Panc1 (cell line): ENCODE measurements around the gene NEMP1.
A peak's percentile ranks its signal among the peaks of the same experiment; 100 is the strongest.

Experiments
- CTCF ChIP-seq: fragments of 450-650 bp; IDR thresholded peaks from 2 replicates; pipeline ENCODE4 v1.5.1; 2017; ENCODE audit warnings: mild to moderate bottlenecking
- POLR2AphosphoS5 ChIP-seq: IDR thresholded peaks from 2 replicates; pipeline ENCODE4 v1.6.1; 2012; ENCODE audit warnings: mild to moderate bottlenecking, low read depth, low read length, moderate library complexity
- REST ChIP-seq, 2 experiments: IDR thresholded peaks; 2 replicates each; pipeline ENCODE4 v1.6.1; 2011 to 2012; ENCODE audit warnings: low read depth in 2 of 2, control low read depth in 1 of 2, low read length in 1 of 2, mild to moderate bottlenecking in 1 of 2, moderate library complexity in 1 of 2; ENCODE audit not compliant: insufficient read depth in 1 of 2
- SIN3A ChIP-seq: IDR thresholded peaks from 2 replicates; pipeline ENCODE4 v1.6.1; 2012; ENCODE audit warnings: low read depth, mild to moderate bottlenecking, low read length, moderate library complexity, borderline replicate concordance; ENCODE audit not compliant: insufficient read depth

- peak; percentile 85 for TF ChIP-seq CTCF
- no peak for TF ChIP-seq POLR2AphosphoS5
- no peak for TF ChIP-seq REST (IDR thresholded peaks at IDR 0.05; ENCODE audit: insufficient read depth in 1 of 2, low read depth in 2 of 2, low read length in 1 of 2)
- no peak for TF ChIP-seq SIN3A
Observed at GRCh38 chr12:57069523-57069922, 9.1 kb downstream of the NEMP1 start.
